Lower leg skin (tissue), 3 donors: ENCODE results near the gene SLC25A30.

Source experiments
- CTCF ChIP-seq, 3 donors: fragments of 450-650 bp; IDR thresholded peaks; one replicate each; pipeline ENCODE4 v1.5.1; 2016; ENCODE audit warnings: antibody characterized with exemption in 3 of 3, mild to moderate bottlenecking in 3 of 3, moderate library complexity in 2 of 3
- POLR2A ChIP-seq, 2 donors: fragments of 450-650 bp; IDR thresholded peaks; one replicate each; pipeline ENCODE4 v1.6.1; 2016 to 2017; ENCODE audit warnings: antibody characterized with exemption in 2 of 2, mild to moderate bottlenecking in 1 of 2, moderate library complexity in 1 of 2

GRCh38 chr13:45439781-45440462 lies 21.7 kb upstream of the SLC25A30 start:
- TF ChIP-seq CTCF (IDR thresholded peaks at IDR 0.05) (no peak), POLR2A (IDR thresholded peaks at IDR 0.05) (no peak)
